Measurements from ENCODE around the gene AMACR.

Gene AMACR

GRCh38 chr5:34009610-34010009 lies 1.8 kb upstream of the AMACR start:
- peaks cover under 1% of the 10 kb centered on the region for H3K36me3 ChIP-seq (ENCODE audit: control insufficient read depth, insufficient read depth, low read length)
- no peaks in the 10 kb centered on the region for H3K27me3 ChIP-seq (ENCODE audit: control insufficient read depth, insufficient read depth, low read length, poor library complexity, severe bottlenecking)
- H3K4me3 ChIP-seq (ENCODE audit: insufficient read depth, low read depth, low read length) = no peak overlapping the region
- no peaks in the 10 kb centered on the region for H3K9me3 ChIP-seq (ENCODE audit: control insufficient read depth, low read length)
- WGBS, 2 experiments = 93 to 100% methylated on average over 1 of the region's 1 CpG
- H3K4me1 ChIP-seq (ENCODE audit: control insufficient read depth, insufficient read depth, low read length) = peaks cover 8% of the 10 kb centered on the region
- H3K27ac ChIP-seq (ENCODE audit: insufficient read depth, low read depth, low read length, poor library complexity, severe bottlenecking) = no peak overlapping the region

DNA sequence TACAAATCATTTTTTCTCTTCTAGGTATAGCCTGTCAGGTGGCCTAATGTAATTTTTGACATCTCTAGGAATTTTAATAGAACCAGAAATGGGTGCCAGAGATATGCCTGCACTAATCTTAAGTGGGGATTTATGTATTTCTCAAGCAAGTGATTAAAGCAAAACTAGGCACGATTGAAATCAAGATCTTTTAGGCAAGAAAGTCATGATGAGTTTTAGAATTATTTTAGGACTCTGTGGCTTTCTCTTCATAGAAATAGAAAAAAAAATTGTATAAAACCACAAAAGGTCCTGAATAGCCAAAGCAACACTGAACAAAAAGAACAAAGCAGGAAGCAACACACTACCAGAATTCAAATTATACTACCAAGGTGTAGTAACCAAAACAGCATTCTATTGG lies 952 bp upstream of the AMACR start:
- Histone ChIP-seq H3K36me3 (ENCODE audit: control insufficient read depth, insufficient read depth, low read length) (peaks cover 4% of the 10 kb centered on the region), H3K27ac (ENCODE audit: insufficient read depth, low read depth, low read length, poor library complexity, severe bottlenecking) (peak overlapping the region; percentile 94), H3K4me3 (ENCODE audit: insufficient read depth, low read depth, low read length) (peak overlapping the region; percentile 78), H3K9me3 (ENCODE audit: control insufficient read depth, low read length) (no peaks in the 10 kb centered on the region), H3K4me1 (ENCODE audit: control insufficient read depth, insufficient read depth, low read length) (peaks cover 8% of the 10 kb centered on the region), H3K27me3 (ENCODE audit: control insufficient read depth, insufficient read depth, low read length, poor library complexity, severe bottlenecking) (no peaks in the 10 kb centered on the region)
- WGBS, 2 experiments = 64 to 81% methylated on average over 1 of the region's 1 CpG

DNA sequence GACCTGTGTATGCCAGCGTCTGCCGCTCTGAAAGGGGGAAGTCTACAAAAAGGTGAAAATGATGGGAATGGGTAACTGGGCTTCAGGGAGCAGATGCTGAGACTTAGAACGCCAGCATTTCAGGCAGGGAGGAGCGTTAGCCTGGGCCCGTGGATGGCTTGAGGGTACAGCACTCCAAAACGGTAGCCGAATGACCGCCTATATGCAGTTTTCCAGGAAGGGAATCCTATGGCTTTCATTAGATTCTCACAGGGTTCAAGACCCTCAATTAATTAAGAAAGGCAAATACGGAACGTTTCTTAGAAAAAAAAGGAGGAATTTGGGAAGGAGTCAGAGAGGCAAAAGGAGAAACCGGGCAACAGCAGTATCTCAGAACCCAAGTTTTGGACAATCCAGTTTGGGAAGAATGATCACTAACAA lies 639 bp downstream of the AMACR start:
- peaks cover 12% of the 10 kb centered on the region for H3K4me1 ChIP-seq (ENCODE audit: control insufficient read depth, insufficient read depth, low read length)
- peaks cover 4% of the 10 kb centered on the region for H3K36me3 ChIP-seq (ENCODE audit: control insufficient read depth, insufficient read depth, low read length)
- H3K9me3 ChIP-seq (ENCODE audit: control insufficient read depth, low read length) = no peaks in the 10 kb centered on the region
- H3K27me3 ChIP-seq (ENCODE audit: control insufficient read depth, insufficient read depth, low read length, poor library complexity, severe bottlenecking) = no peaks in the 10 kb centered on the region
- peak overlapping the region; percentile 78 for H3K4me3 ChIP-seq (ENCODE audit: insufficient read depth, low read depth, low read length)
- WGBS, 2 experiments = 28% methylated on average over 11 of the region's 11 CpGs
- H3K27ac ChIP-seq (ENCODE audit: insufficient read depth, low read depth, low read length, poor library complexity, severe bottlenecking) = peak overlapping the region; percentile 94

DNA sequence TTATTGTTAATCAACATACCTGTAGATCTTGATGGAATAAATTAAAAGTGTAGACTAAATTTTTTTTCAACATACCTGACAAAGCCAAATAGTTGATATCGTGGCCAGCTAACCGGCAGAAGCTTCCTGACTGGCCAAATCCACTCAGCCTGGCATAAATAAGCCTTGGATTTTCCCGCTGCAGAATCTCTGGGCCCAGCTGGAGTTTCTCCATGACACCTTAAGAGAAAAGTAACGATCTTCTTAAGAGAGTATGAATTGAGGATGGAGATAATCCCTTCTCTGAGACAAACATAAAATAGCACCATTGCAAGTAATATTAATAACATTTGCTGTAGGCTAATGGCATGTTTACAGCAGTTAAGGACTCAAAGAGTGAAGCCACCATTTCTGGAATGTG lies 2.2 kb downstream of the AMACR start:
- H3K4me1 ChIP-seq (ENCODE audit: control insufficient read depth, insufficient read depth, low read length) = peaks cover 16% of the 10 kb centered on the region
- H3K27ac ChIP-seq (ENCODE audit: insufficient read depth, low read depth, low read length, poor library complexity, severe bottlenecking) = no peak overlapping the region
- peaks cover 4% of the 10 kb centered on the region for H3K36me3 ChIP-seq (ENCODE audit: control insufficient read depth, insufficient read depth, low read length)
- 93 to 96% methylated on average over 3 to 4 of the region's 4 CpGs for WGBS, 2 experiments
- no peak overlapping the region for H3K4me3 ChIP-seq (ENCODE audit: insufficient read depth, low read depth, low read length)
- H3K27me3 ChIP-seq (ENCODE audit: control insufficient read depth, insufficient read depth, low read length, poor library complexity, severe bottlenecking) = no peaks in the 10 kb centered on the region
- H3K9me3 ChIP-seq (ENCODE audit: control insufficient read depth, low read length) = no peaks in the 10 kb centered on the region

DNA sequence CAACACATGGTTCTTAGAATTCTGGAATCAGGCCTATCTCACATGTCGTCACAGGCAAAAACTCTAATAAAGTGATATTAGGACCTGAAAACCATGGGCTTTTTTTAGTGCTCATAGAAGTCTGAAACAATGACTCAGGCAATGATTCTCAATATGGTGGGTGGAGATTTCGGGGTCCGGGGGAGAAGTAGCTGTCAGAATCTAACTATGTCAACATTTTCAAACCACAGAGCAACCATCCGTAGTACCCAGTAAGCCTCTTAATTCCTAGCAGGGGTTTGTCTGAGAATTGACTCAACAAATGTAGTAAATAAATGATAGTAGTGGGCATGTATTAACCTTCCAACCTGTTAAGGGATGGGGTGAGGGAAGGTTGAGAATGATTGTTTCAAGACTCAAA lies 2.6 kb downstream of the AMACR start:
- 97 to 98% methylated on average over 4 of the region's 4 CpGs for WGBS, 2 experiments
- no peak overlapping the region for H3K27ac ChIP-seq (ENCODE audit: insufficient read depth, low read depth, low read length, poor library complexity, severe bottlenecking)

GRCh38 chr5:34003941-34004340 lies 3.9 kb downstream of the AMACR start:
- Histone ChIP-seq H3K27ac (ENCODE audit: insufficient read depth, low read depth, low read length, poor library complexity, severe bottlenecking) (no peak overlapping the region), H3K4me3 (ENCODE audit: insufficient read depth, low read depth, low read length) (no peak overlapping the region), H3K4me1 (ENCODE audit: control insufficient read depth, insufficient read depth, low read length) (peaks cover 15% of the 10 kb centered on the region), H3K36me3 (ENCODE audit: control insufficient read depth, insufficient read depth, low read length) (peaks cover 4% of the 10 kb centered on the region), H3K27me3 (ENCODE audit: control insufficient read depth, insufficient read depth, low read length, poor library complexity, severe bottlenecking) (no peaks in the 10 kb centered on the region), H3K9me3 (ENCODE audit: control insufficient read depth, low read length) (no peaks in the 10 kb centered on the region)
- 96 to 98% methylated on average over 4 of the region's 4 CpGs for WGBS, 2 experiments

More for the DNA sequence above, 2.6 kb downstream of the AMACR start:
- H3K9me3 ChIP-seq (ENCODE audit: control insufficient read depth, low read length) = no peaks in the 10 kb centered on the region
- no peak overlapping the region for H3K4me3 ChIP-seq (ENCODE audit: insufficient read depth, low read depth, low read length)
- H3K4me1 ChIP-seq (ENCODE audit: control insufficient read depth, insufficient read depth, low read length) = peaks cover 16% of the 10 kb centered on the region
- peaks cover 4% of the 10 kb centered on the region for H3K36me3 ChIP-seq (ENCODE audit: control insufficient read depth, insufficient read depth, low read length)
- no peaks in the 10 kb centered on the region for H3K27me3 ChIP-seq (ENCODE audit: control insufficient read depth, insufficient read depth, low read length, poor library complexity, severe bottlenecking)

DNA sequence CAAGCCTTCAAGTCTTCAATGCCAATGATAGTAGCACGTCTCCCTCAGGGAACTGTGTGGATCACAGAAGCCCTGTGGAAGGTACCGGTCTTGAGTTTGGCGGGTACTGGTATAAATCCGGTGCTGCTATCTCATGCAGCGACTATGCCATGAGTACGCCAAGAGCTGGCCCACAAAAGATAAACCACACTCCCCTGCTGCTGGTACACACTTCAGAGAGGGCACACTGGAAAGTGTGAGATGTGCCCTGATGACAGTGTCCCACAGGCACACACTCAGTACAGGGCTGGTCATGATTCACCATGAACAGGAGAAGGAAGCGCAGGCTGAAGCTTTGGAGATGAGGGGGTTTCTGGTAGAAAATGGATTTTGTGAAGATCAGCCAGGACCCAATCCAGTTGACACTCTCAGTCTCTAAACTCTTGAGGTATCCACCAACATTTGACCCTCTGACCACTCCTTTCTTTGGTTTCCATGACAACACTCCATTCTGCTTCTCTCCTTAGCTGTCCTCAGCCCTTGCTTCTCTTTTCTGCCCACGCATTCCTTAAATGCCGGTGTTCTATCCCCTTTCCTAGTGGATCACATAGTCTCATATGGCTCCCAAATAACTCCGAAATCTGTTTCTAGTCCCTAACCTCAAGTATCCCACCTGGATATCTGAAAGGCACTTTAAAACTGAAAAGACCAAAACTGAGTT lies 5.1 kb downstream of the AMACR start:
- H3K36me3 ChIP-seq (ENCODE audit: control insufficient read depth, insufficient read depth, low read length) = peaks cover 4% of the 10 kb centered on the region
- H3K27me3 ChIP-seq (ENCODE audit: control insufficient read depth, insufficient read depth, low read length, poor library complexity, severe bottlenecking) = no peaks in the 10 kb centered on the region
- WGBS, 2 experiments = 89 to 91% methylated on average over 10 of the region's 10 CpGs
- H3K27ac ChIP-seq (ENCODE audit: insufficient read depth, low read depth, low read length, poor library complexity, severe bottlenecking) = no peak overlapping the region
- H3K9me3 ChIP-seq (ENCODE audit: control insufficient read depth, low read length) = no peaks in the 10 kb centered on the region
- H3K4me1 ChIP-seq (ENCODE audit: control insufficient read depth, insufficient read depth, low read length) = peaks cover 13% of the 10 kb centered on the region
- H3K4me3 ChIP-seq (ENCODE audit: insufficient read depth, low read depth, low read length) = no peak overlapping the region

GRCh38 chr5:34001241-34001841 lies 6.5 kb downstream of the AMACR start:
- WGBS, 2 experiments = 90 to 92% methylated on average over 10 of the region's 10 CpGs
- H3K4me3 ChIP-seq (ENCODE audit: insufficient read depth, low read depth, low read length) = no peak overlapping the region
- peaks cover 4% of the 10 kb centered on the region for H3K36me3 ChIP-seq (ENCODE audit: control insufficient read depth, insufficient read depth, low read length)
- no peak overlapping the region for H3K27ac ChIP-seq (ENCODE audit: insufficient read depth, low read depth, low read length, poor library complexity, severe bottlenecking)
- no peaks in the 10 kb centered on the region for H3K9me3 ChIP-seq (ENCODE audit: control insufficient read depth, low read length)
- no peaks in the 10 kb centered on the region for H3K27me3 ChIP-seq (ENCODE audit: control insufficient read depth, insufficient read depth, low read length, poor library complexity, severe bottlenecking)
- peaks cover 8% of the 10 kb centered on the region for H3K4me1 ChIP-seq (ENCODE audit: control insufficient read depth, insufficient read depth, low read length)

DNA sequence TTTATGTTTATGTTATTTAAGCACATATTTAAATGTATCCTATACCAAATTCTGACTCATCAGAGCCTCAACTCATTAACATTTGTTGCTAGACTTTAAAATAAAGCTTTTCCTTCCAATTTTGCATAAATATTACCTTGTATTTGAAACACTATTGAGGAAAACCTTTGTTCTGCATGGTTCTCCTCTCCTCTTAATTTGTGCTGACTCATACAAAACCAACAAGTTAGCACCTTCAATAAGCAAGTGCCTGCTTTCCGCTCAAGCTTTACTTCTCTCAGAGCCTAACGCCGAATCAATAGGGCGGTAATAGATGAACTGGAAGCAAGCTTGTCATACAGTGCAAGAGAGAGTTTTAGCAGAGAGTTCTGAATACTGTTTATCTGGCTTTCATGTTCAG lies 7.9 kb downstream of the AMACR start:
- H3K36me3 ChIP-seq (ENCODE audit: control insufficient read depth, insufficient read depth, low read length) = peaks cover 4% of the 10 kb centered on the region
- no peak overlapping the region for H3K27ac ChIP-seq (ENCODE audit: insufficient read depth, low read depth, low read length, poor library complexity, severe bottlenecking)
- H3K9me3 ChIP-seq (ENCODE audit: control insufficient read depth, low read length) = no peaks in the 10 kb centered on the region
- no peak overlapping the region for H3K4me3 ChIP-seq (ENCODE audit: insufficient read depth, low read depth, low read length)
- peaks cover 8% of the 10 kb centered on the region for H3K4me1 ChIP-seq (ENCODE audit: control insufficient read depth, insufficient read depth, low read length)
- 93 to 96% methylated on average over 4 of the region's 4 CpGs for WGBS, 2 experiments
- no peaks in the 10 kb centered on the region for H3K27me3 ChIP-seq (ENCODE audit: control insufficient read depth, insufficient read depth, low read length, poor library complexity, severe bottlenecking)

DNA sequence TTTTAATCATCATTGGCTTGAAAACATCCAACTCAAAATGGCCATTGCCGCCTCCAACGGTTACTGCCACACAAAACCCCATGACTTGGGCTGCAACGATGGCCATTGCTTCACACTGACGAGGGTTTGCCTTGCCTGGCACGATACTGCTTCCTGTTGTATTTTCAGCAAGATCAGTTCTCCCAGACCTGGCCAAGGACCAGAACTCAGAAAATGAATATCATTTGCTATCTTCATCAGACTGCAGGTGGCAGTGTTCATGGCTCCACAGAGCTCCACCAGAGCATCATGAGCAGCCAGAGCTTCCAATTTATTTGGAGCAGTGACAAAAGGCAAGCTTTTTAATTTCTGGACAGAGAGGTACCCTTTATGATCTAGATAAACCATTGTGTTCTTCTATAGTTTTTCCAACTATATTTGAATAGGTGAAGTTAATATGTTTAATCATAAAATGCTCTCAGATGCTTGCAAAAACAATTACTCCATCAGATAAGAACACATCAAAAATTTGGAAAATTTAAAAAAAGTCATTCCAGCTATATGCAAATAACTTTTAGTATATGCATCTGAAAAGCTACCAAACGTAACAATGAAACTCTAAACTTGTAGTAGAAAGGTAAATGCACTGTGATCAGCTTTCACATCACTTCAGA lies 10.4 kb downstream of the AMACR start:
- WGBS, 2 experiments = 82 to 84% methylated on average over 5 to 6 of the region's 6 CpGs
- Histone ChIP-seq H3K36me3 (ENCODE audit: control insufficient read depth, insufficient read depth, low read length) (peaks cover 4% of the 10 kb centered on the region), H3K4me3 (ENCODE audit: insufficient read depth, low read depth, low read length) (no peak overlapping the region), H3K9me3 (ENCODE audit: control insufficient read depth, low read length) (no peaks in the 10 kb centered on the region), H3K27me3 (ENCODE audit: control insufficient read depth, insufficient read depth, low read length, poor library complexity, severe bottlenecking) (no peaks in the 10 kb centered on the region), H3K27ac (ENCODE audit: insufficient read depth, low read depth, low read length, poor library complexity, severe bottlenecking) (no peak overlapping the region), H3K4me1 (ENCODE audit: control insufficient read depth, insufficient read depth, low read length) (peaks cover 4% of the 10 kb centered on the region)

Data from ectodermal cell (in vitro differentiated cells).